Peyer's patch (tissue), 4 donors: ENCODE measurements around the gene GALNT6. TPM values are rescaled to one million over a fixed set of nuclear protein-coding genes. Genes with fewer than 3 reads are reported as not detected.

Experiments used
- DNase-seq, 3 donors: peaks; one replicate each; pipeline ENCODE4 v3.0.0-alpha.2; 2017 to 2019
- H3K27ac ChIP-seq, 4 donors: fragments of 200-600 bp; sonication (generic); one replicate each; pipeline ENCODE4 v1.5.1; 2016 to 2019
- H3K27me3 ChIP-seq, 2 donors: fragments of 200-600 bp; sonication (generic); one replicate each; pipeline ENCODE4 v1.5.1; 2019
- H3K36me3 ChIP-seq, 3 donors: fragments of 200-600 bp; sonication (generic); one replicate each; pipeline ENCODE4 v1.5.1; 2016 to 2019
- H3K4me1 ChIP-seq, 4 donors: fragments of 200-600 bp; sonication (generic); one replicate each; pipeline ENCODE4 v1.5.1; 2016 to 2019
- H3K4me3 ChIP-seq, 4 donors: fragments of 200-600 bp; sonication (generic); 1 replicate in 3 of 4; 2 replicates in 1 of 4; pipeline ENCODE4 v1.5.1; 2016 to 2019; ENCODE audit warnings: mild to moderate bottlenecking in 1 of 4
- H3K9me3 ChIP-seq, 4 donors: fragments of 200-600 bp; sonication (generic); one replicate each; pipeline ENCODE4 v1.5.1; 2016 to 2019; ENCODE audit warnings: mild to moderate bottlenecking in 1 of 4
- CTCF ChIP-seq, 6 experiments: fragments of 450-650 bp in 4 of 6; fragments of 200-600 bp in 2 of 6; sonication (generic) in 1 of 6; IDR thresholded peaks; one replicate each; pipeline ENCODE4 v1.5.1; 2017 to 2019; ENCODE audit warnings: antibody characterized with exemption in 6 of 6, mild to moderate bottlenecking in 3 of 6, moderate library complexity in 1 of 6
- POLR2A ChIP-seq, 2 donors: fragments of 450-650 bp; IDR thresholded peaks; one replicate each; pipeline ENCODE4 v1.5.1; 2017; ENCODE audit warnings: antibody characterized with exemption in 2 of 2, mild to moderate bottlenecking in 2 of 2, moderate library complexity in 2 of 2
- total RNA-seq, 4 donors: library from RNA; depleted of rRNA; stranded (reverse); fragments of >200 nt; gene quantifications; one replicate each; pipeline ENCODE4 v1.1.0, GENCODE V29; 2016

GALNT6 gene
- total RNA-seq, 4 donors from 2014 or later: 31.4 to 82.0 (median 54.9) TPM

- Histone ChIP-seq H3K27ac (no peak overlapping the region), H3K4me3 (no peak overlapping the region), H3K4me1 (peaks cover 0 to 8% (median 7%) of the 10 kb centered on the region in 4 donors), H3K36me3 (no peaks in the 10 kb centered on the region), H3K9me3 (no peaks in the 10 kb centered on the region), H3K27me3 (no peaks in the 10 kb centered on the region)
- TF ChIP-seq POLR2A (IDR thresholded peaks at IDR 0.05) (no peak), CTCF (IDR thresholded peaks at IDR 0.05) (no peak)
- DNase-seq: no peak
Observed at GRCh38 chr12:51330186-51330585, 61.0 kb downstream of the GALNT6 start.

- no peaks in the 10 kb centered on the region for H3K27me3 ChIP-seq
- peak overlapping the region in 2 of 4 donors; percentile 5 to 27 for H3K27ac ChIP-seq
- no peak overlapping the region for H3K4me3 ChIP-seq
- TF ChIP-seq POLR2A (IDR thresholded peaks at IDR 0.05): no peak
- no peak for TF ChIP-seq CTCF (IDR thresholded peaks at IDR 0.05)
- H3K4me1 ChIP-seq: peaks cover 0 to 8% (median 7%) of the 10 kb centered on the region in 4 donors
- no peaks in the 10 kb centered on the region for H3K9me3 ChIP-seq
- H3K36me3 ChIP-seq: no peaks in the 10 kb centered on the region
- no peak for DNase-seq
Observed at GRCh38 chr12:51329742-51330141, 61.5 kb downstream of the GALNT6 start.

GRCh38 chr12:51328587-51328986, 62.6 kb downstream of the GALNT6 start:
- Histone ChIP-seq H3K4me1 (peaks cover 0 to 15% (median 8%) of the 10 kb centered on the region in 4 donors), H3K9me3 (no peaks in the 10 kb centered on the region), H3K27ac (peak overlapping the region in 1 of 4 donors; percentile 27), H3K27me3 (no peaks in the 10 kb centered on the region), H3K36me3 (no peaks in the 10 kb centered on the region), H3K4me3 (no peak overlapping the region)
- no peak for DNase-seq
- no peak for TF ChIP-seq POLR2A (IDR thresholded peaks at IDR 0.05)
- no peak for TF ChIP-seq CTCF (IDR thresholded peaks at IDR 0.05)

- no peaks in the 10 kb centered on the region for H3K36me3 ChIP-seq
- peak overlapping the region; percentile 15 to 59 (median 40) for H3K27ac ChIP-seq
- H3K9me3 ChIP-seq: no peaks in the 10 kb centered on the region
- H3K27me3 ChIP-seq: no peaks in the 10 kb centered on the region
- peak in 2 of 3 donors; percentile 47 to 52 for DNase-seq
- no peak overlapping the region for H3K4me3 ChIP-seq
- TF ChIP-seq CTCF (IDR thresholded peaks at IDR 0.05) (no peak), POLR2A (IDR thresholded peaks at IDR 0.05) (no peak)
- peaks cover 0 to 15% (median 8%) of the 10 kb centered on the region in 4 donors for H3K4me1 ChIP-seq
Observed at GRCh38 chr12:51326698-51327439, 64.3 kb downstream of the GALNT6 start.

- no peak for DNase-seq
- Histone ChIP-seq H3K27me3 (no peaks in the 10 kb centered on the region), H3K36me3 (no peaks in the 10 kb centered on the region), H3K9me3 (no peaks in the 10 kb centered on the region), H3K4me3 (no peak overlapping the region), H3K27ac (peak overlapping the region in 2 of 4 donors; percentile 16 to 91), H3K4me1 (peaks cover 0 to 18% (median 8%) of the 10 kb centered on the region in 4 donors)
- TF ChIP-seq POLR2A (IDR thresholded peaks at IDR 0.05) (no peak), CTCF (IDR thresholded peaks at IDR 0.05) (no peak)
Observed at GRCh38 chr12:51324953-51325352, 66.3 kb downstream of the GALNT6 start.
